HG02970 (cell line): ENCODE measurements around the gene BCL2A1.
"Not testable (repeated sequence)": the region's sequence is repeated elsewhere in the genome, so short reads cannot be mapped to it uniquely, and the experiment has no call there.

ENCODE experiments used
- ATAC-seq: cut with Tn5 transposase; IDR thresholded peaks from one replicate; pipeline ENCODE4 v1.9.1; 2021; ENCODE audit warnings: mild to moderate bottlenecking, moderate library complexity, moderate number of reproducible peaks; ENCODE audit not compliant: unreplicated experiment, low FRiP score

The BCL2A1 gene

DNA sequence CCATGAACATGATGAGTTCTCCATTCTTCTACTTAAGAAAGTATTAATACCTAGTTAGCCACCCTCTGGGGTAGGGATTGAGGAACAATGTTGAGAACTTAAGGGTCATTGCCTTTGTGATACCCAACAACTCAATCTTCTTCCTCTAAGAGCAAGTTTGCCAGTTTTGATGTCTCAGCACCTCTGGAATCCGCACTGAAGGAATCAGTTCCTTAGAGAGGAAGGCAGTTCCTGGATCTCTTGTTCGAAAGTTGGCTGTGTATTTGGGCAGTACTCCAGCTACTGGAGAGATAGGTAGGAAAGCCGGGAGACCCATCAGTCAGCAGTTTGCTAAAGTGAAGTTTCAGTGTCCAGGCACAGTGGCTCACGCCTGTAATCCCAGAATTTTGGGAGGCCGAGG, 38.5 kb downstream of the BCL2A1 start:
- ATAC-seq: no peak

DNA sequence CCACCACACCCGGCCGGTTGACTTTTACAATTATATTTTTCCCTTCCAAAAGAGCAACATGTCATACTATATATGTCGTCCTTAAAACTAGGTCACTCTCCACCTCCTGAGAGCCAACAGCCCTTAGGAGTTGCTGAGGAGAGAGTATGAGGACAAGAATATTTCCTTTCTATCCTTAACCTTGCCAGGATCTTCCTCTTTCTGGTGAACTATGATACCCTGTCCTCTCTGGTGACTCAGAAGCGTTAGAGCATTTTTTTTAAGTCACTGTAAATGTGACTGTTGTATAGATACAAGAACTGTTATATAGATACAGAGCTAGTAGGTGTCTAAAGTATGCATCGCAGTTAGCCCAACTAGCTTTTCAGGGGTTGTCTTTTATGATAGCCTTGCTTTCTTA, 40.5 kb downstream of the BCL2A1 start:
- no peak for ATAC-seq

- ATAC-seq: no peak
Observed at GRCh38 chr15:79929412-79929811, 41.6 kb downstream of the BCL2A1 start.

DNA sequence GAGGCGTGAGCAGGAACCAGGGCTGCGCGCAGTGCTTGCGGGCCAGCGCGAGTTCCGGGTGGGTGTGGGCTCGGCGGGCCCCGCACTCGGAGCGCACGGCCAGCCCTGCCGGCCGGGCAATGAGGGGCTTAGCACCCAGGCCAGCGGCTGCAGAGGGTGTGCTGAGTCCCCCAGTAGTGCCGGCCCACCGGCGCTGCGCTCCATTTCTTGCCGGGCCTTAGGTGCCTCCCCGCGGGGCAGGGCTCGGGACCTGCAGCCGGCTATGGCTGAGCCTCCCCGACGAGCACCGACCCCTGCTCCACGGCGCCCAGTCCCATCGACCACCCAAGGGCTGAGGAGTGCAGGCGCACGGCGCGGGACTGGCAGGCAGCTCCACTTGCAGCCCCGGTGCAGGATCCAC, 44.9 kb downstream of the BCL2A1 start:
- ATAC-seq: not testable (repeated sequence)

DNA sequence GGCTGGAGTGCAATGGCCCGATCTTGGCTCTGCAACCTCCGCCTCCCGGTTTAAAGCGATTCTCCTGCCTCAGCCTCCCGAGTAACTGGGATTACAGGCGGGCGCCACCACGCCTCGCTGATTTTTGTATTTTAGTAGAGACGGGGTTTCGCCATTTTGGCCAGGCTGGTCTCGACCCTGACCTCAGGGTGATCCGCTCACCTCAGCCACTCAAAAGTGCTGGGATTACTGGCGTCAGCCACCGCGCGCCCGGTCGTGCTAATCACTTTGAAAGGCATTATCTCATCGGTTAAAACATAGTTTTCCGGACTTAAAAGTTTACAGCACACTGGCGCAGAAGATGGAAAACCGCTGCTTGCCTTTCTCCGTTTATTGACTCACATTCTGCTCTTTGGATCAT, 46.6 kb downstream of the BCL2A1 start:
- no peak for ATAC-seq

GRCh38 chr15:79923515-79924169, 47.4 kb downstream of the BCL2A1 start:
- peak; percentile 93 for ATAC-seq

- peak; percentile 45 for ATAC-seq
Observed at GRCh38 chr15:79923079-79923514, 47.9 kb downstream of the BCL2A1 start.

DNA sequence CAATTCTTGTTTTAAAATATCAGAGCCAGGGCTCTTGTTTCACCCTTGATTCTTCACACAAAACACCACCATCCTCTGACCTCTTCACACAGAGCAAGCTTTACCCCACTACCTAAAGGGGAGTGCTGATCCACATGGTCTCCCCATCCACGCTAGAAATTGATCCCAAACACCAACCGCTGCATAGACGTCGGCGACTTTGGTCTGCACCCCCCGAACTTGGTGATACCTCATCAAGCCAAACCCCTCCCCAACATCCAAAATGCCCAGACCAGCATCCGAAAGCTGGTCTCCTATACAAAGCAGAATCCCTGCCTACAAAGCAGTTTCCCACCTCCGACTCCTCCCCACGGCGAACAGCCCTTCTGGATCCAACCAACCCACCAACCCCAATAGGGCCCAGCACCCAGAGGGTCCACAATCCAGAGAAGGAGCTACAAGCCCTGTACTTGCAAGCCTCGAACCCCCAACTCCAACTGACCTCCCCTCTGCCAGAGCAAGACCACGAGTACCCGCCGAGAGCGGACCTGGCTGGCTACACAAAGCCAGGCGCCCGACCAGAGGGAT, 48.4 kb downstream of the BCL2A1 start:
- peak; percentile 3 for ATAC-seq

DNA sequence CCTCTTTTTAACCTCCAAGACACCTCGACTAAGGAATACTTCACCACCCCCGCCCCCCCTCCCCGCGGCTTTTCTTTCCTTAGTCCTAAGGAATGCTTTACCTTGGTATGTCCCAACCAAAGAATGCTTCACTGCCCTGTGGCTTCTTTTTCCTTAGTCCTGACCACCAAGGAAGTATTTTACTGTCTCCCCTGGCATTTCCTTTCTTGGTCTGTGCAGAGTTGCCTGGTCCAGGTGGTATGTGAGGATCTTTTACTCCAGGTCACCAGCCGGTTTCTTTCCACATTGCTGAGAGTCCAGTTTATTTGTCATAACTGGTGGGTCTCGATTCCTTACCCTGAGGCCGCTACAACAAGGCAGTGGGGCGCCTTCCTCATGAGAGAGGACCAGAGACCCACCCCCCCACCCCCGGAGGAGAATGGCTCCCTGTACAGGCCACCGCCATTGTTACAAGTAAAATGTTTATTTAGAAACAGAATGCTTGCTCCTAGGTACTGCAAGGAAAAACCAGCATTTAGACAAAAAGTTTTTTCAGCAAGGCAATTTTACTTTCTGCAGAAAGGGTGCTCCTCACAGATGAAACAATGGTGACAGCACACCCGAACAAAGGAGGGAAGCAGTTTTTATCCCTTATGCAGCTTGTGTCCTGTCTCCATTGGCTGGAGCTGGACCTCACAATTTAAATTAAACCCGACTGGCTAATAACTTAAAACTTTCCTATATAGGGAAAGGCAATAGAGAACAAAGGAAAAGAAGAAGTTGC, 51.1 kb downstream of the BCL2A1 start:
- ATAC-seq: no peak

- no peak for ATAC-seq
Observed at GRCh38 chr15:79919090-79919748, 51.8 kb downstream of the BCL2A1 start.

- no peak for ATAC-seq
Observed at GRCh38 chr15:79918278-79918677, 52.7 kb downstream of the BCL2A1 start.

GRCh38 chr15:79916502-79917132, 54.4 kb downstream of the BCL2A1 start:
- no peak for ATAC-seq

GRCh38 chr15:79915776-79916501, 55.1 kb downstream of the BCL2A1 start:
- not testable (repeated sequence) for ATAC-seq

GRCh38 chr15:79914728-79915127, 56.3 kb downstream of the BCL2A1 start:
- ATAC-seq: no peak
